ENCODE results near the gene POR. TPM values are rescaled to one million over a fixed set of nuclear protein-coding genes. Genes with fewer than 3 reads are reported as not detected.

The POR gene
- total and polyA plus RNA-seq, 7 experiments from 2014 or later = 41.6 to 72.3 (median 69.2) TPM

DNA sequence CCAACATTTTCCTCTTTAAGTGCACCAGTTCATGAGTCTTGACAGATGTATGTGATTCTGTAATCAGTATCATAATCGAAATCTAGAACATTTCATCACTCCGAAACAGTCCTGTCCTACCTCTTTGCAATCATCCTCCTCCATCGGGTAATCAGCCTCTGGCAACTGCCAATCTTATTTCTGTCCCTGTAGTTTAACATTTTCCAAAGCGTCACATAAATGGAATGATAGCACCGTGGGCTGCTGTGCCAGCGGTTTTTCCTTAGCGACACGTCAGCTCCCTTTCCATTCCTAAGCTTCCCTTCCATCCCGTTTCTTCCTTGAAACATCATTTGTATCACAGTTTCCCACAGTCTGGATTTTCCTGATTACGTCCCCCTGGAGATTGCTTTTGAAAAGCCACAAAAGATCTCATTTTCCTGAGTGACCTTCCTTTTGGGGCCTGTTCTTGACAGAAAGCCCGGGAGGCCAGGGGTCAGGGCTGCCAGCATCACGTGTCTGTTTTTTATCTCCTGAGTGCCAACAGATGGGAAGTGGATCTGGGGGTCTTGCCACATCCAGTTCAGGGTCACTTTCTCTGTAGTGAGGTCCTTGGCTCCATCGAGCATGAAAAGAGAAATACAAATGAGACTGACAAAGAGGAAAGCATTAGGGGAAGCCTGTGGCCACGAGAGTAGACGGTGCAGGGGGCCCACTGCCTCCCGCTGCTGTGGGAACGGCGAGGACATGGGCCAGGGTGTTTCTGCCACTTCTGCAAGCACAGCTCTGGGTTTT, 47.8 kb downstream of the POR start:
- H3K36me3 Mint-ChIP-seq = peaks cover 2 to 25% (median 12%) of the 10 kb centered on the region in 5 donors
- intact Hi-C loops (cut with micrococcal nuclease) = no loop called here
- peaks cover 0 to 2% (median 0%) of the 10 kb centered on the region in 11 donors for H3K9me3 Mint-ChIP-seq
- ATAC-seq (no peak), DNase-seq (no peak)
- peaks cover 0 to 13% (median 3%) of the 10 kb centered on the region in 7 donors for H3K4me1 Mint-ChIP-seq
- H3K36me3 ChIP-seq (ENCODE audit: control insufficient read depth in 2 of 3, insufficient read depth in 3 of 3, low read length in 3 of 3) = peaks cover 0 to 33% (median 0%) of the 10 kb centered on the region in 3 experiments
- H3K27ac ChIP-seq (ENCODE audit: low read depth, low read length) = no peak overlapping the region
- ChIA-PET CTCF (no interaction called here), POLR2A (no interaction called here)
- no peaks in the 10 kb centered on the region for H3K27me3 ChIP-seq (ENCODE audit: control insufficient read depth in 2 of 2, insufficient read depth in 2 of 2, low read length in 2 of 2)
- H3K4me1 ChIP-seq (ENCODE audit: control insufficient read depth in 2 of 2, insufficient read depth in 2 of 2, low read length in 2 of 2) = no peaks in the 10 kb centered on the region
- peak overlapping the region in 3 of 9 donors; percentile 9 to 66 (median 34) for H3K27ac Mint-ChIP-seq
- no peak overlapping the region for H3K4me3 Mint-ChIP-seq
- H3K27me3 Mint-ChIP-seq = no peaks in the 10 kb centered on the region
- no peak overlapping the region for H3K4me3 ChIP-seq (ENCODE audit: low read length)
- H3K9me3 ChIP-seq (ENCODE audit: control insufficient read depth in 2 of 3, low read length in 3 of 3) = no peaks in the 10 kb centered on the region

- Histone ChIP-seq H3K36me3 (ENCODE audit: control insufficient read depth in 2 of 3, insufficient read depth in 3 of 3, low read length in 3 of 3) (peaks cover 0 to 33% (median 0%) of the 10 kb centered on the region in 3 experiments), H3K27ac (ENCODE audit: low read depth, low read length) (no peak overlapping the region), H3K4me1 (ENCODE audit: control insufficient read depth in 2 of 2, insufficient read depth in 2 of 2, low read length in 2 of 2) (no peaks in the 10 kb centered on the region), H3K27me3 (ENCODE audit: control insufficient read depth in 2 of 2, insufficient read depth in 2 of 2, low read length in 2 of 2) (no peaks in the 10 kb centered on the region), H3K9me3 (ENCODE audit: control insufficient read depth in 2 of 3, low read length in 3 of 3) (no peaks in the 10 kb centered on the region), H3K4me3 (ENCODE audit: low read length) (no peak overlapping the region)
- intact Hi-C loops (cut with micrococcal nuclease) = no loop called here
- H3K9me3 Mint-ChIP-seq = peaks cover 0 to 2% (median 0%) of the 10 kb centered on the region in 11 donors
- peak overlapping the region in 2 of 9 donors; percentile 9 to 66 for H3K27ac Mint-ChIP-seq
- no peak overlapping the region for H3K4me3 Mint-ChIP-seq
- no peak for ATAC-seq
- DNase-seq = no peak
- ChIA-PET POLR2A (no interaction called here), CTCF (no interaction called here)
- H3K36me3 Mint-ChIP-seq = peaks cover 2 to 24% (median 12%) of the 10 kb centered on the region in 5 donors
- H3K27me3 Mint-ChIP-seq = no peaks in the 10 kb centered on the region
- peaks cover 0 to 13% (median 3%) of the 10 kb centered on the region in 7 donors for H3K4me1 Mint-ChIP-seq
These were observed 48.5 kb downstream of the POR start for GRCh38 chr7:75963381-75963995.

DNA sequence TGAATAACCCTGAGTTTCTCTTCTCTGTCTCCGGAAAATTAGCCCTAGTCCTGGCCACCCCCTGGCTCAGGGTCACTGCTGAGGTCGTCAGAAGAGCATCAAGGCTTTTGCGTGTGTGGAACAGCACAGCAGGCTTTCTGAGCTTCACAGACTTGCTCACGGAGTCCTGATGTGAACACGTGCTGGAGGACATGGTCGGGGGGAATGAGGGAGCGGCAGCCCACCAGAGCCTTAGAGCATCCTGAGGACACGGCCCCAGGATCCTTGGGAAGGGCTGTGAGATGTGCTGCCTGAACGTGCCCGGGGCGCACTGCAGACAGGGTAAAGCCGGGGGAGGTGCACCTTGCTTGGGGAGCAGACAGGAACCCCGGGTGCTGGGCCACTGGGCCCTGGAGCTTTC, 50.7 kb downstream of the POR start:
- intact Hi-C loops (cut with micrococcal nuclease) = no loop called here
- Histone ChIP-seq H3K36me3 (ENCODE audit: control insufficient read depth in 2 of 3, insufficient read depth in 3 of 3, low read length in 3 of 3) (peaks cover 0 to 30% (median 0%) of the 10 kb centered on the region in 3 experiments), H3K27ac (ENCODE audit: low read depth, low read length) (no peak overlapping the region), H3K4me3 (ENCODE audit: low read length) (no peak overlapping the region), H3K9me3 (ENCODE audit: control insufficient read depth in 2 of 3, low read length in 3 of 3) (no peaks in the 10 kb centered on the region), H3K4me1 (ENCODE audit: control insufficient read depth in 2 of 2, insufficient read depth in 2 of 2, low read length in 2 of 2) (no peaks in the 10 kb centered on the region), H3K27me3 (ENCODE audit: control insufficient read depth in 2 of 2, insufficient read depth in 2 of 2, low read length in 2 of 2) (no peaks in the 10 kb centered on the region)
- no peak for ATAC-seq
- Mint-ChIP-seq H3K27me3 (no peaks in the 10 kb centered on the region), H3K4me1 (peaks cover 0 to 13% (median 4%) of the 10 kb centered on the region in 7 donors), H3K27ac (peak overlapping the region in 1 of 9 donors; percentile 67), H3K4me3 (no peak overlapping the region), H3K9me3 (peaks cover 0 to 2% (median 0%) of the 10 kb centered on the region in 11 donors), H3K36me3 (peaks cover 2 to 26% (median 8%) of the 10 kb centered on the region in 5 donors)
- no peak for DNase-seq
- POLR2A ChIA-PET = no interaction called here
- CTCF ChIA-PET = no interaction called here

DNA sequence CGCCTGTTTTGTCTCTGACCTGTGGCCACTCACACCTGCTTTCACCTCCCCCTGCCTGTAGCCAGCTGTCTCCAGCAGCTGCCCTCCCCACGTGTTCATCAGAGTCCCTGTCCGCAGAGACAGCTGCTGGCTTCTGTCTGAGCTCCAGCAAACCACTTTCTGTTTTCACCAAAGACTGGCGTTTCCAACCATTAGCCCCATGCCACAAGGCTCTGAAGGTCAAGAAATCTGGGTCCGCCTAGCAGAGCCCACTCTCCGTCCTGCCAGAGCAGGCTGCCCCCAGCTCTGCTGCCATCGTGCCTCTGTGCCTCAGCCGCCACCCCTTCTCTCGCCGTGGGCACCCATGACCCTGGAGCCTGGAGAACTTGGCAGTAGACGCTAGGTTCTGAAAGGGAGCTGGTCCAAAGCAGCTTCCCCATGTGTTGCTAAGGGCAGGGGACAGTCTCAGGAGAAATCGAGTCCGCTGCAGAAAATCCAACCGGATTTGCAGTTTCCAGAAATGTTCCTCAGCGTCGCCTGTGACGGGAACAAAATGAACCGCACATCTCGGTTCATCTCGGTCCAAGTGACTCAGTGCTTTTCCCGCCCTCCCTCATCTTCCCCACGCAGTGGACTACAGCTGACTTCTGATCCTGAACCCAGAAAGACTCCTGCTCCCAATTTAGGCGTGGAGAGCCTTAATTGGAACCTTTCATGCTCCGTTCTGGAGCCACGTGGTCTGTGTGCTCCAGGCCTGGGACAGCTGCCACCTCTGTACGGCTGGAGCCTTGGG, 51.4 kb downstream of the POR start:
- intact Hi-C loops (cut with micrococcal nuclease) = no loop called here
- H3K27me3 Mint-ChIP-seq = no peaks in the 10 kb centered on the region
- DNase-seq = no peak

GRCh38 chr7:75967055-75967454, 52.1 kb downstream of the POR start:
- H3K36me3 ChIP-seq (ENCODE audit: control insufficient read depth in 2 of 3, insufficient read depth in 3 of 3, low read length in 3 of 3) = peaks cover 0 to 34% (median 0%) of the 10 kb centered on the region in 3 experiments
- peaks cover 0 to 17% (median 4%) of the 10 kb centered on the region in 7 donors for H3K4me1 Mint-ChIP-seq
- DNase-seq (no peak), ATAC-seq (no peak)
- no peak overlapping the region for H3K27ac ChIP-seq (ENCODE audit: low read depth, low read length)
- H3K9me3 ChIP-seq (ENCODE audit: control insufficient read depth in 2 of 3, low read length in 3 of 3) = no peaks in the 10 kb centered on the region
- no peaks in the 10 kb centered on the region for H3K27me3 ChIP-seq (ENCODE audit: control insufficient read depth in 2 of 2, insufficient read depth in 2 of 2, low read length in 2 of 2)
- POLR2A ChIA-PET = interaction anchor here (0.6 kb wide), 1 partner anchor 100 kb away, joined by 3 read pairs; no protein-coding TSS in a partner anchor
- H3K36me3 Mint-ChIP-seq = peaks cover under 1 to 23% (median 6%) of the 10 kb centered on the region in 5 donors
- CTCF ChIA-PET = no interaction called here
- peak overlapping the region in 1 of 9 donors; percentile 8 for H3K27ac Mint-ChIP-seq
- H3K9me3 Mint-ChIP-seq = peaks cover 0 to 2% (median 0%) of the 10 kb centered on the region in 11 donors
- no peak overlapping the region for H3K4me3 Mint-ChIP-seq
- intact Hi-C loops (cut with micrococcal nuclease) = no loop called here
- H3K4me1 ChIP-seq (ENCODE audit: control insufficient read depth in 2 of 2, insufficient read depth in 2 of 2, low read length in 2 of 2) = no peaks in the 10 kb centered on the region
- H3K4me3 ChIP-seq (ENCODE audit: low read length) = no peak overlapping the region
- H3K27me3 Mint-ChIP-seq = no peaks in the 10 kb centered on the region

More for the DNA sequence above, 51.4 kb downstream of the POR start:
- peak overlapping the region in 1 of 9 donors; percentile 25 for H3K27ac Mint-ChIP-seq
- POLR2A ChIA-PET = interaction anchor here (0.6 kb wide), 1 partner anchor 165 kb away, joined by 3 read pairs; no protein-coding TSS in a partner anchor
- Histone ChIP-seq H3K4me3 (ENCODE audit: low read length) (no peak overlapping the region), H3K4me1 (ENCODE audit: control insufficient read depth in 2 of 2, insufficient read depth in 2 of 2, low read length in 2 of 2) (no peaks in the 10 kb centered on the region), H3K36me3 (ENCODE audit: control insufficient read depth in 2 of 3, insufficient read depth in 3 of 3, low read length in 3 of 3) (peaks cover 0 to 30% (median 0%) of the 10 kb centered on the region in 3 experiments), H3K27ac (ENCODE audit: low read depth, low read length) (no peak overlapping the region), H3K9me3 (ENCODE audit: control insufficient read depth in 2 of 3, low read length in 3 of 3) (no peaks in the 10 kb centered on the region), H3K27me3 (ENCODE audit: control insufficient read depth in 2 of 2, insufficient read depth in 2 of 2, low read length in 2 of 2) (no peaks in the 10 kb centered on the region)
- peaks cover 0 to 13% (median 4%) of the 10 kb centered on the region in 7 donors for H3K4me1 Mint-ChIP-seq
- H3K36me3 Mint-ChIP-seq = peaks cover 2 to 26% (median 7%) of the 10 kb centered on the region in 5 donors
- no peak for ATAC-seq
- peaks cover 0 to 2% (median 0%) of the 10 kb centered on the region in 11 donors for H3K9me3 Mint-ChIP-seq
- CTCF ChIA-PET = no interaction called here
- no peak overlapping the region for H3K4me3 Mint-ChIP-seq

- Histone ChIP-seq H3K27me3 (ENCODE audit: control insufficient read depth in 2 of 2, insufficient read depth in 2 of 2, low read length in 2 of 2) (no peaks in the 10 kb centered on the region), H3K27ac (ENCODE audit: low read depth, low read length) (no peak overlapping the region), H3K9me3 (ENCODE audit: control insufficient read depth in 2 of 3, low read length in 3 of 3) (no peaks in the 10 kb centered on the region), H3K4me3 (ENCODE audit: low read length) (no peak overlapping the region), H3K4me1 (ENCODE audit: control insufficient read depth in 2 of 2, insufficient read depth in 2 of 2, low read length in 2 of 2) (no peaks in the 10 kb centered on the region), H3K36me3 (ENCODE audit: control insufficient read depth in 2 of 3, insufficient read depth in 3 of 3, low read length in 3 of 3) (peaks cover 0 to 34% (median 4%) of the 10 kb centered on the region in 3 experiments)
- H3K4me1 Mint-ChIP-seq = peaks cover 0 to 19% (median 4%) of the 10 kb centered on the region in 7 donors
- H3K36me3 Mint-ChIP-seq = peaks cover 0 to 25% (median 7%) of the 10 kb centered on the region in 5 donors
- ChIA-PET CTCF (no interaction called here), POLR2A (interaction anchor here (0.6 kb wide), 1 partner anchor 100 kb away, joined by 3 read pairs; no protein-coding TSS in a partner anchor)
- intact Hi-C loops (cut with micrococcal nuclease) = no loop called here
- ATAC-seq = peak; percentile 32
- no peak for DNase-seq
- peaks cover 0 to 2% (median 0%) of the 10 kb centered on the region in 11 donors for H3K9me3 Mint-ChIP-seq
- H3K4me3 Mint-ChIP-seq = no peak overlapping the region
- H3K27me3 Mint-ChIP-seq = no peaks in the 10 kb centered on the region
- H3K27ac Mint-ChIP-seq = peak overlapping the region in 1 of 9 donors; percentile 8
These were observed 52.6 kb downstream of the POR start for GRCh38 chr7:75967487-75967997.

All from naive thymus-derived CD4-positive, alpha-beta T cell (primary cell).